Measurements from ENCODE around the gene PDGFA. TPM values are rescaled to one million over a fixed set of nuclear protein-coding genes. Genes with fewer than 3 reads are reported as not detected.

PDGFA gene
- total RNA-seq, 1 experiment from 2014 or later = 24.8 TPM

DNA sequence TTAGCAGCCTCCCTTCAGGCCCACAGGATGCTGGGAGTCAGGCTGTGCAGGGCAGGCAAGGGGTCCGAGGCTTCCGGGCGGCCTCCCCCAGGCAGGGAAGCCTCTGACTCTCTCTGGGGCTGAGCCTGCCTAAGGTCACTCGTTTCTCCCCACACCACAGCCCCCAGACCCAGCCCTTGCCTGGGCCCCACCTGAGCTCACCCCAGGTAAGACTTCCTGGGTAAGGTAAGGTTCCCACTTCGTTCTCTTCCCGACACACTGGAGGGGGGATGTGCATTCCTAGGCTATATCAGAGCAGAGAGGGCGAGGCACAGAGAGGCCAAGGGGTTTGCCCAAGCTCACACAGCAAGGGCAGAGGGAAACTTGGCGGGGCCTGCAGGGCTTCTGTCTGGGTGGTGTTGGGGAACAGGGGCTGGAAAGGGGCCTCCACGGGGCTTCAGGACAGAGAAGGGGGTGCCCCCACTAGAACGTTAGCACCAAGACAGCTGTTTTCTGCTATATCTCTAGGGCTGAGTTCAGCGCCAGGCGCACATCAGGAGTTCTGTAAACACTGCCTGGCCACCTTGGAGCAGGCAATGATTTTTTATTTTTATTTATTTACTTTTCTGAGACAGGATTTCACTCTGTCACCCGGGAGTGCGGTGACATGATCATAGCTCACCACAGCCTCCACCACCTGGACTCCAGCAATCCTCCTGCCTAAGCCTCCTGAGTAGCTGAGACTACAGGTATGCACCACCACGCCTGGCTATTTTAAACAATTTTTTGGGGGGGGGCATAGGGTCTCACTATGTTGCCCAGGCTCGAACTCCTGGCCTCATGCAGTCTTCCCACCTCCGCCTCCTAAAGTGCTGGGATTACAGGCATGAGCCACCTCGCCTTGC lies 24.9 kb upstream of the PDGFA start:
- Histone ChIP-seq H3K27ac (no peak overlapping the region), H3K36me3 (no peaks in the 10 kb centered on the region), H3K4me1 (replicated peaks) (peaks cover 43% of the 10 kb centered on the region), H3K9me3 (replicated peaks) (no peaks in the 10 kb centered on the region), H3K27me3 (replicated peaks) (no peaks in the 10 kb centered on the region), H3K4me3 (no peak overlapping the region)
- DNase-seq (ENCODE audit: low read depth in 1 of 2, low spot score in 2 of 2) = no peak

DNA sequence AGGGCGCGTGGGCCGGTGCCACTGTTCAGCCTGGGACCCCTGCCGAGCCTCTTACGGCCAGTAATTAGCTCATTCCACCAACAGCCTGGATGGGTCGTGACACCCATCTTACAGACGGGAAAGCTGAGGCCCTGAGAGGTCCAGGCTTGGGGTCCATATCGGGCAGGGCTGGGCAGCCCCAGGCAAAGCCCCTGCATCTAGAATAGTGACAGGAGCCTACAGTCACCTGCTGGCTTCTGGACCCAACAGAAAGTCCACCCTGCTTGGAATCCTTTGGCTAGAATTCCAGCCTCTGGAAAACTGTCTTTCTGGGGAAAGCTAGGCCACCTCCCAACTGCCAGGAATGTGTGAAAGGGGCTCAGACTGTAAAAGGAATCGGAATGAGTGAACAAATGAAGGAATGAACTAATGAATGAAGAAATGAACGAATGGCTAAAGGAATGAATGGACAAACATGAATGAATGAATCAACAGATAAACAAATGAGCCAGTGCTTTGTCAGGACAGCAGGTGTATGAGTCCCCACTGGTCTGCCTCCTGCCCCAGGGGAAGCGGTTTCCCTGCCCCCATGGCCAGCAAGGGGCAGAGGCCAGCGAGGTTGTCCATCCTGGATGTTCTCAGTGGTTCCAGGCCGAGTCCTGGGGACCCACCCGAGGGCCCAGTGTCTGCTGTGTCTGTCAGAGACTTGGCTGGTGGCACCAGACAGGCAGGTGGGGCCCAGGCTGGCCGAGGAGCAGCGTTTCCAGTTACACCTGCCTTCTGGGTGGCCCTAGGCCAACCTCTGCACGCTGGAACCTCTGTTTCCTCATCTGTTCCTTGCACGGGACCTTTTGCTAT lies 24.1 kb upstream of the PDGFA start:
- Histone ChIP-seq H3K36me3 (no peaks in the 10 kb centered on the region; the same call in 1 of the 2 replicates), H3K4me1 (replicated peaks) (peaks cover 51% of the 10 kb centered on the region), H3K4me3 (no peak overlapping the region), H3K27ac (peak overlapping the region; percentile 75; the same call in 1 of the 2 replicates), H3K27me3 (replicated peaks) (no peaks in the 10 kb centered on the region), H3K9me3 (replicated peaks) (no peaks in the 10 kb centered on the region)
- no peak for DNase-seq (ENCODE audit: low read depth in 1 of 2, low spot score in 2 of 2)

DNA sequence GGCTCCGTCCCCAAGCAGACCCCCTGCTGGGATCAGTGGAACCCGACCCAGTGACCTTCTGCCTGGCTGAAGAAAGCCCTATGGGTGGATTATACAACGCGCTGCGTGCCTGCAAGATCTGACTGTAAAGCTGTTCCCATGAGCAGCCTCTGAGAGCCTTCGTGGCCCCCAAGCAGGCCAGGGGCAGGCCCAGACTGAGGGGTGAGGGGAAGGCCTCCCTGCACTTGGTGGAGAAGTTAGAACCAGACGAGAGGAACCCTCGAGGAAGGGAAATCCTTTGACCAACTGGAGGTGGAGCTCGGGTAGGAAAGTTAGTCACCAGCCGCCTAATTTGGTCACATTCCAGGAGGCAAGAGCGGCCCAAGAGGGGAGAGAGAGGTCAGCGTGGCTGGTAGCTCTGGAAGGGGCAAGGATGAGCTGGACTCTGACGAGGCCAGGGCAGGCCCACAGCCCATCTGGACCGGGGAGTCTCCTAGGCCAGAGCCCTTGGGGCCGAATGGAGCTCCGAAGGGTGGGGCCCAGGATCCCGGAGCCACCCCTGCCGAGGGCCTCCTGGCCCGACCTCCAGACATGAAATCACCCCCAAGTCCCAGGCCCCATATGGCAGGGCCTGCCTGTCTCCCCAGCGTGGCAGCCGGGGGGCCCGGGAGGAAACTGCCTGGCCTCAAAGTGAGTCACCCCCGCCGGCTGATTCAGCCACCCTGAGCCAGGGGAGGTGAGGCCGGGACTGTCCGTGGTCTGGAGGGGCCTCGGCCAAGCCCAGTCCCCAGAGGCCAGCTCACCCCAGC lies 23.3 kb upstream of the PDGFA start:
- H3K36me3 ChIP-seq = no peaks in the 10 kb centered on the region; the same call in 1 of the 2 replicates
- H3K9me3 ChIP-seq (replicated peaks) = no peaks in the 10 kb centered on the region
- H3K27me3 ChIP-seq (replicated peaks) = no peaks in the 10 kb centered on the region
- peak; percentile 90 to 95 for DNase-seq (ENCODE audit: low read depth in 1 of 2, low spot score in 2 of 2)
- H3K4me3 ChIP-seq = no peak overlapping the region
- H3K27ac ChIP-seq = peak overlapping the region; percentile 75
- peaks cover 59% of the 10 kb centered on the region for H3K4me1 ChIP-seq (replicated peaks)

DNA sequence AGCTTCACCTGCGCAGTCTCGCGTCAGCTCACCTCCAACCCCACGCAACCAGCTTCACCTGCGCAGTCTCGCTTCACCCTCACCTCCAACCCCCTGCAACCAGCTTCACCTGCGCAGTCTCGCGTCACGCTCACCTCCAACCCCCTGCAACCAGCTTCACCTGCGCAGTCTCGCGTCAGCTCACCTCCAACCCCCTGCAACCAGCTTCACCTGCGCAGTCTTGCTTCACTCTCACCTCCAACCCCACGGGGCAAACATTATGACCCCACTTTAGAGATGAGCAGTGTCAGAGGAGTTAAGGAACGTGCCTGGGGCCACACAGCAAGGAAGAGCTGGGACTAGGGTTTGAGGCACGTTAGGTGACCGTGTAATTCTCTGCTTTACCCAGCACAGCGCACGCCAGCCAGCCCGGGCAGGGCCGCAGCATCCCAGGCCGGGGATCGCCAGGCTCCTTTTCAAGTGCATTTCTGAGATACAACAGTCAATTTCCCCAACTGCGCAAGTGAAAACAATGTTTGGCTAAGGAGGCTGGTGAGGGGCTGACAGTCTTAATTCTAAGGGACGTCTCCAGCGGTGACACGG lies 22.6 kb upstream of the PDGFA start:
- peak overlapping the region; percentile 75 for H3K27ac ChIP-seq
- DNase-seq (ENCODE audit: low read depth in 1 of 2, low spot score in 2 of 2) = no peak
- H3K9me3 ChIP-seq (replicated peaks) = no peaks in the 10 kb centered on the region
- no peaks in the 10 kb centered on the region; the same call in 1 of the 2 replicates for H3K36me3 ChIP-seq
- no peak overlapping the region for H3K4me3 ChIP-seq
- peaks cover 63% of the 10 kb centered on the region for H3K4me1 ChIP-seq (replicated peaks)
- H3K27me3 ChIP-seq (replicated peaks) = no peaks in the 10 kb centered on the region

DNA sequence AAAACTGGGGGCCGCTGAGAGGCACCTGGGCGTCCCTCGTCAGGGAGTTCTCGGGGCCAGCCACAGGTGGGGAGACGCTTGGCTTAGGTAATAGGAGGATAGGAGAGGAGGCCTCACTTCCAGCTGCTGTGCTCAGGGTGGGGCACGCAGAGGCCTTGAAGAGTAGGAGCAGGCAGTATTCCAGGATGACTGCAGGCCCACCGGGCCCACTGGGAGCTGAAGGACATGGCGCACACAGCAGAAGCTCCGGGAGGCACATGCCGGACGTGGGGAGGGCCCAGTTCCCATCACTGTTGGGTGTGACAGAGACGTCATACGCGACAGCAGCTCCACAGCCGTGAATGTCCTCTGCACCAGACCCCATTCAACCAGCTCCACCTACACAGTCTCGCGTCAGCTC lies 22.0 kb upstream of the PDGFA start:
- H3K27ac ChIP-seq = no peak overlapping the region
- H3K4me3 ChIP-seq = no peak overlapping the region
- H3K27me3 ChIP-seq (replicated peaks) = no peaks in the 10 kb centered on the region
- H3K4me1 ChIP-seq (replicated peaks) = peaks cover 63% of the 10 kb centered on the region
- H3K9me3 ChIP-seq (replicated peaks) = no peaks in the 10 kb centered on the region
- no peak for DNase-seq (ENCODE audit: low read depth in 1 of 2, low spot score in 2 of 2)
- H3K36me3 ChIP-seq = no peaks in the 10 kb centered on the region; the same call in 1 of the 2 replicates

DNA sequence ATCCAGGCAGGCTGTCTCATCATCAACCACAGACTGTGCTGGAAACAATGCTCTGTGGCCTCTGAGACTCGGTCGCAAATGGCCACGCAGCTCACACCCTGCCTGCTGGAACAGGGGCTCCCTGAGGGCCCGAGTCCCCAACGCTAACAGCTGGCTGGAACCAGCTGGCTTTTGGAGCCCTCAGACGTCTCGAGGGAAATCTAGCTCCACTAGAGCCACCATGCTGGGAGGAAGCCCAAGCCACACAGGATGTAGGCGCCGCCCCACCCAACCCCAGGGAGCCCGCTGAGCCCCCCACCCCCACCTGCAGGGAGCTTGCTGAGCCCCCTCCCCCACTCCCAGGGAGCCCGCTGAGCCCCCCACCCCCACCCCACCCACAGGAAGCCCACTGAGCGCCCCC lies 21.4 kb upstream of the PDGFA start:
- Histone ChIP-seq H3K4me3 (no peak overlapping the region), H3K4me1 (replicated peaks) (peaks cover 63% of the 10 kb centered on the region), H3K27me3 (replicated peaks) (no peaks in the 10 kb centered on the region), H3K36me3 (no peaks in the 10 kb centered on the region; the same call in 1 of the 2 replicates), H3K9me3 (replicated peaks) (no peaks in the 10 kb centered on the region), H3K27ac (no peak overlapping the region)
- no peak for DNase-seq (ENCODE audit: low read depth in 1 of 2, low spot score in 2 of 2)

DNA sequence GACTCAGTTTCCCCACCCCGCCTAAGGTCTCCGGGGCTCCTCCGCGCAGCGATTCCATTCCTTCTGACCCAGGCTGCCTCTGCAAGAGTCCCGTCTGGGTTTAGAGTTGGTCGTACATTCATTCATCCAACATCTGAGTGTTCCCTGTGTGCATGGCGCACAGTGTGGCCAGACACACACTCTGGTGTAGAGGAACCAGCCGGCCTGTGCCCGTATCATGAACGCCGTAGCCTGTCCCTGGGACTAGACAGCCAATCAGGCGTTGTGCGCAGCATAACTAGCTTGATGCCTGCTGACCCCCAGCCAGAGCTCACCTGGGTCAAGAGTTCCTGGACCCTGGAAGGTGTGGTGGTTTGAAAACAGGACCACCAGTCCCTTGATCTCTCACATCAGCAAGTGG lies 20.9 kb upstream of the PDGFA start:
- Histone ChIP-seq H3K9me3 (replicated peaks) (no peaks in the 10 kb centered on the region), H3K27ac (no peak overlapping the region), H3K4me3 (no peak overlapping the region), H3K4me1 (replicated peaks) (peaks cover 63% of the 10 kb centered on the region), H3K36me3 (no peaks in the 10 kb centered on the region; the same call in 1 of the 2 replicates), H3K27me3 (replicated peaks) (no peaks in the 10 kb centered on the region)
- DNase-seq (ENCODE audit: low read depth in 1 of 2, low spot score in 2 of 2) = no peak

DNA sequence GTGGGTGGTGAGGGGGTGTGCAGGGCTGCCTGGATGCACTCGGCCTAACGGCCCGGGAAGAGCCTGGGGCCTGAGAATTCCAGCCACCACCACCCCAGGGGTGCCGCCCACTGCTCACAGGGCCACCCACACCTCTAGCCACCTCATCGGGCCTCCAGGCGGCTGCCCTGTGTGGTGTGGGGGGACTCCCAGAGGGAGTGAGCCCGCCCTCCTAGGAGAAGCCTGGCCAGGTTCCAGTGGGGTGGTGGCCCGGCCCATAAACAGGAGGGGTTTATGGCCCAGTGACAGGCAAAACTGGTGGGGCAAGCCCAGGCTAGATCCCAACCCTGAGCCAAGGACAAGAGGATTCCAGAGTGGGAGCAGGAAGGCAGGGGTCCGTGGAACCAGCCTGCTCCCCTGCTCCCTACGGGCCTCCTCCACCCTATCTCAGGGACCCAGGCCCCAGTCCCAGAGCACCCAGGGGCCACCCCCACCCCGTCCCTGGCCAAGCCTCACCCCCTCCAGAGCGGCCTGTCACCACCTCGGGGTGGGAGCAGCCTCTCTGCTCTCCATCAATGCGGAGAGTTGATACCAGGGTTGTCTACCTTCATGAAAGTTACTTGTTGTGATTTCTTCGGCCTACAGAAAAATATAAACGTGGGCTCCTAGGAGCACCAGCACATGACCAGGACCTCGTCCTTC lies 20.2 kb upstream of the PDGFA start:
- DNase-seq (ENCODE audit: low read depth in 1 of 2, low spot score in 2 of 2) = peak; percentile 97 to 99
- Histone ChIP-seq H3K4me1 (replicated peaks) (peaks cover 63% of the 10 kb centered on the region), H3K36me3 (no peaks in the 10 kb centered on the region; the same call in 1 of the 2 replicates), H3K9me3 (replicated peaks) (no peaks in the 10 kb centered on the region), H3K27me3 (replicated peaks) (no peaks in the 10 kb centered on the region), H3K27ac (peak overlapping the region; percentile 38), H3K4me3 (no peak overlapping the region)

DNA sequence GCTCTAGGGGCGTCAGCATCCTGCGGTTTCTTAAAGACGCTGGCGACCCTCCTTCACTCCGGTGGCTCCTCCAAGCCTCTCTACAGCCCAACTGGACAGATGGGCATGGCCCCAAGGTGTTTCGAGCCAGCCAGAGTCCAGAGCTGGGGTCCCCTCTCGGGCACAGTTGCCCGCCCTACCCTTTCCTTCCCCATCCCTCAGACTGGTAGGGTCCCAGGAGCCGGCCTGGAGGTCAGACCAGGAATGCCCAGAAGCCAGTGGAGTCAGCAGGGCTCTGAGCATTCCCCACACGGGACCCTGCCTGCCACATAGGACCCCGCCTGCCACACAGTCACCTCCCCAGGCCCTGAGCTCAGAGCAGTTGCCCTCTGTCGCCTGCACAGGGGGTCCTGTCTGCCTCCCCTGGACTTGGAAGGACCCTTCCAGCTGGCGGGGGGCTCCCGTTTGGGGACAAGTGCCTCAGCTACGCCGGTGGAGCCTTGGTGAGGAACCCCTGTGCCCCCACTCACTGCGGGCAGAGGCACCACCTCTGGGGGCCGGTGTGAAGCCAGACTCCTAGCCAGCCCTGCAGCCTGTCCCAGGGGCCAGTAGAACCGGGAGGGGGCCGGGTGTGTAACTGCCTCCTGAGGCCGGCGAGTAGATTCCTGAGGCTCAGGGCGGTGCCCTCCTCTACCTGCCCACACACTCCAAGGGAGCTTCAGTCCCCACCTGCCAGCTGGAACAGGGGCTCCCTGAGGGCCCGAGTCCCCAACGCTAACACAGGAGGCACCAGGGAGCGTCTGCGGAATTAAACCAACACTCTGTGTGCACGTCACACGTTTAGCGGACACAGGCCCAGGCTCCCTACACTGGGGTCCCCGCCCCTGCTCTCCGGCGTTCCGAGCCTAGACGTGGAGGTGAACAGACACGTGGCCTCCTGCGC lies 19.4 kb upstream of the PDGFA start:
- H3K27ac ChIP-seq = peak overlapping the region; percentile 99
- no peaks in the 10 kb centered on the region for H3K9me3 ChIP-seq (replicated peaks)
- H3K36me3 ChIP-seq = no peaks in the 10 kb centered on the region; the same call in 1 of the 2 replicates
- peaks cover 56% of the 10 kb centered on the region for H3K4me1 ChIP-seq (replicated peaks)
- peak in 1 of 2 experiments; percentile 82 for DNase-seq (ENCODE audit: low read depth in 1 of 2, low spot score in 2 of 2)
- no peaks in the 10 kb centered on the region for H3K27me3 ChIP-seq (replicated peaks)
- H3K4me3 ChIP-seq = peak overlapping the region; percentile 22

DNA sequence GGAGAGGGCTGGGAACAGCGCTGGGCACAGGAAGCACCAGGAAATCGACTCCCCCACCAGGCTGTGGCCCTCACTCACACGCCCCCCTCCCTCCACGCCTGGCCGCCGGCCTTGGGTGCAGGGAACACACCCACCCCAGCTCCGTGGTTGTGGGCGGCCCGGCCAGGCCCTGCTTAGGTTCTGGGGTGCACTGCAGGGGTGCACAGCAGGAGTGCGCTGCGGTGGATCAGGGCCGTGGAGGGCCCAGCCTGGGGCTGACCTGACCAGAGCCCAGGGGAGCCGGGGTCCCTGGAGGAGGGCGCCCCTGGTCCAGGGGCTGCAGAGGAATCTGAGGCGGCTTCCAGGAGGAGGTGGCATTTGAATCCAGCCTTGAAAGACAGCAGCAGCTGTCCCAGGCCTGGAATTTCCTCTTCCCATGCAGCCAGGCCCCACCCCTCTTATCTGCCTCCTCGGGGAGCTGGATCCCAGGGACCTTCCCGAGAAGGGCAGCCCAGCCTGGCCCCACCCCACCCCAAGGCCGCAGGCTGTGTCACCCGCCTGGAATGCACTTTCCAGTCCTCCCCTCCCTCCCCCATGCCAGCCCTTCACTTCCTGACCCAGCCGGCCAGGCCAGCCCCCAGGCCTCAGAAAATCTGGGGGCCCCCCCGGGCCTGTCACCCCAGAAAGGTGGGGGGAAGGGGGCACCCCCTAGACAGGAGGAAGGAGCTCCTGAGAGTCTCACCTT lies 18.4 kb upstream of the PDGFA start:
- peak; percentile 93 to 99 for DNase-seq (ENCODE audit: low read depth in 1 of 2, low spot score in 2 of 2)
- Histone ChIP-seq H3K9me3 (replicated peaks) (no peaks in the 10 kb centered on the region), H3K4me3 (peak overlapping the region; percentile 22; the same call in 1 of the 2 replicates), H3K4me1 (replicated peaks) (peaks cover 47% of the 10 kb centered on the region), H3K36me3 (no peaks in the 10 kb centered on the region; the same call in 1 of the 2 replicates), H3K27ac (peak overlapping the region; percentile 99), H3K27me3 (replicated peaks) (no peaks in the 10 kb centered on the region)

DNA sequence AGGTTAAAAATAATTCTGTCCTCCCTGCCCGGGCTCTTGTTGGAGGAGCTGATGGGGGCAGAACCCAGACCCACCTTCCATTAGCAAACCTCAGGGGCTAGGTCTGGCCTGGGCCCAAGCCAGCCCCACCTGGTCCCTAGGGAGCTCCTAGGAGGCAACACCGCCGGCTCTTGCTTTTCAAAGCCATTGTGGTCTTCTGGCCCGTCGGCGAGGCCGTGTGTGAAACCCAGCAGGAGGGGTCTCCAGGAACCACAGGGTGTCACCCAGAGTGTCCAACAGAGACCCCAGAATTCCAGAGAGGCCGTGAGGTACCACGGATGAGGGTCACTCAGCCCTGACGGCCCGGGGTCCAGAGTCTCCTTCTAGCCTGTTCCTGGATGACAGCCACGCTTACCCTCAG lies 16.6 kb upstream of the PDGFA start:
- H3K4me1 ChIP-seq (replicated peaks) = peaks cover 33% of the 10 kb centered on the region
- H3K36me3 ChIP-seq = no peaks in the 10 kb centered on the region; the same call in 1 of the 2 replicates
- no peak for DNase-seq (ENCODE audit: low read depth in 1 of 2, low spot score in 2 of 2)
- no peaks in the 10 kb centered on the region for H3K9me3 ChIP-seq (replicated peaks)
- H3K4me3 ChIP-seq = no peak overlapping the region
- no peaks in the 10 kb centered on the region for H3K27me3 ChIP-seq (replicated peaks)
- no peak overlapping the region for H3K27ac ChIP-seq

Measured in SJSA1 (cell line).